C4-2B (cell line): Measurements from ENCODE around the gene KRT1.
"Not testable (repeated sequence)": the region's sequence is repeated elsewhere in the genome, so short reads cannot be mapped to it uniquely, and the experiment has no call there.

ENCODE experiments used
- ZFX ChIP-seq: fragments of 450-650 bp; IDR thresholded peaks from 2 replicates; pipeline ENCODE4 v1.6.1; 2017
- TF ChIP-seq, protein P1 (sequence below): fragments of 450-650 bp; conservative IDR thresholded peaks from 2 replicates; pipeline ENCODE4 v1.5.1; 2017; ENCODE audit warnings: mild to moderate bottlenecking

DNA sequence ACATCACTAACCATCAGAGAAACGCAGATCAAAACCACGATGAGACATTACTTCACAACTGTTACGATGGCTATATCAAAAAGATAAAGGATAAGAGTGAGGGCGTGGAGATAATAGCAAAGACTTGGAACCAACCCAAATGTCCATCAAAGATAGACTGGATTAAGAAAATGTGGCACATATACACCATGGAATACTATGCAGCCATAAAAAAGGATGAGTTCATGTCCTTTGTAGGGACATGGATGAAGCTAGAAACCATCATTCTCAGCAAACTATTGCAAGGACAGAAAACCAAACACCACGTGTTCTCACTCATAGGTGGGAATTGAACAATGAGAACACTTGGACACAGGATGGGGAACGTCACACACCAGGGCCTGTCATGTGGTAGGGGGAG, 31.9 kb upstream of the KRT1 start:
- TF ChIP-seq, protein P1, sequence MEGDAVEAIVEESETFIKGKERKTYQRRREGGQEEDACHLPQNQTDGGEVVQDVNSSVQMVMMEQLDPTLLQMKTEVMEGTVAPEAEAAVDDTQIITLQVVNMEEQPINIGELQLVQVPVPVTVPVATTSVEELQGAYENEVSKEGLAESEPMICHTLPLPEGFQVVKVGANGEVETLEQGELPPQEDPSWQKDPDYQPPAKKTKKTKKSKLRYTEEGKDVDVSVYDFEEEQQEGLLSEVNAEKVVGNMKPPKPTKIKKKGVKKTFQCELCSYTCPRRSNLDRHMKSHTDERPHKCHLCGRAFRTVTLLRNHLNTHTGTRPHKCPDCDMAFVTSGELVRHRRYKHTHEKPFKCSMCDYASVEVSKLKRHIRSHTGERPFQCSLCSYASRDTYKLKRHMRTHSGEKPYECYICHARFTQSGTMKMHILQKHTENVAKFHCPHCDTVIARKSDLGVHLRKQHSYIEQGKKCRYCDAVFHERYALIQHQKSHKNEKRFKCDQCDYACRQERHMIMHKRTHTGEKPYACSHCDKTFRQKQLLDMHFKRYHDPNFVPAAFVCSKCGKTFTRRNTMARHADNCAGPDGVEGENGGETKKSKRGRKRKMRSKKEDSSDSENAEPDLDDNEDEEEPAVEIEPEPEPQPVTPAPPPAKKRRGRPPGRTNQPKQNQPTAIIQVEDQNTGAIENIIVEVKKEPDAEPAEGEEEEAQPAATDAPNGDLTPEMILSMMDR: not testable (repeated sequence)
- not testable (repeated sequence) for TF ChIP-seq ZFX
